SK-N-SH treated with all-trans-retinoic acid at 6 μM for 48 hours (cell line): ENCODE data around the gene ACYP1.
A peak's percentile ranks its signal among the peaks of the same experiment; 100 is the strongest.

Experiments
- ATAC-seq: fragments of 200-7000 bp; cut with Tn5 transposase; 3 replicates; pipeline ENCODE4 v1.9.1; 2020; ENCODE audit warnings: mild to moderate bottlenecking, moderate library complexity
- ARNTL ChIP-seq: fragments of 450-650 bp; formaldehyde crosslinking; IDR thresholded peaks from 2 replicates; pipeline ENCODE4 v1.5.0; 2020; ENCODE audit warnings: low read depth, mild to moderate bottlenecking, moderate library complexity, borderline replicate concordance
- CSDC2 ChIP-seq: fragments of 250-450 bp; sonication (Bioruptor Pico); IDR thresholded peaks from 2 replicates; pipeline ENCODE4 v1.5.0; 2020; ENCODE audit warnings: mild to moderate bottlenecking, moderate library complexity
- ESRRG ChIP-seq: fragments of 250-450 bp; sonication (Bioruptor Pico); IDR thresholded peaks from 2 replicates; pipeline ENCODE4 v1.6.1; 2021; ENCODE audit warnings: mild to moderate bottlenecking
- GLIS3 ChIP-seq: fragments of 250-450 bp; sonication (Bioruptor Pico); IDR thresholded peaks from 2 replicates; pipeline ENCODE4 v1.5.0; 2020; ENCODE audit warnings: mild to moderate bottlenecking, moderate library complexity
- ISL1 ChIP-seq: fragments of 250-450 bp; sonication (Bioruptor Pico); IDR thresholded peaks from 2 replicates; pipeline ENCODE4 v2.1.2; 2022; ENCODE audit warnings: mild to moderate bottlenecking, moderate library complexity
- OSR1 ChIP-seq: fragments of 250-450 bp; sonication (Bioruptor Pico); IDR thresholded peaks from 2 replicates; pipeline ENCODE4 v1.8.0; 2022; ENCODE audit warnings: moderate library complexity, mild to moderate bottlenecking, inconsistent platforms
- PPARA ChIP-seq: fragments of 250-450 bp; sonication (Bioruptor Pico); IDR thresholded peaks from 2 replicates; pipeline ENCODE4 v1.5.0; 2020; ENCODE audit warnings: mild to moderate bottlenecking, borderline replicate concordance
- RARB ChIP-seq: fragments of 250-450 bp; sonication (Bioruptor Pico); IDR thresholded peaks from 2 replicates; pipeline ENCODE4 v1.8.0; 2021; ENCODE audit warnings: mild to moderate bottlenecking, moderate library complexity
- SNAI2 ChIP-seq: fragments of 250-450 bp; sonication (Bioruptor Pico); IDR thresholded peaks from 2 replicates; pipeline ENCODE4 v1.5.0; 2020; ENCODE audit warnings: mild to moderate bottlenecking, moderate library complexity
- TCF4 ChIP-seq: fragments of 250-450 bp; sonication (Bioruptor Pico); IDR thresholded peaks from 2 replicates; pipeline ENCODE4 v1.8.0; 2021; ENCODE audit warnings: mild to moderate bottlenecking, moderate library complexity, borderline replicate concordance
- TOX ChIP-seq: fragments of 250-450 bp; sonication (Bioruptor Pico); IDR thresholded peaks from 2 replicates; pipeline ENCODE4 v1.8.0; 2021; ENCODE audit warnings: mild to moderate bottlenecking, moderate library complexity, borderline replicate concordance
- ZC3H10 ChIP-seq: fragments of 250-450 bp; sonication (Bioruptor Pico); IDR thresholded peaks from 2 replicates; pipeline ENCODE4 v1.5.1; 2021; ENCODE audit warnings: mild to moderate bottlenecking, moderate library complexity
- ZFP3 ChIP-seq: fragments of 250-450 bp; sonication (Bioruptor Pico); IDR thresholded peaks from 2 replicates; pipeline ENCODE4 v1.5.0; 2020; ENCODE audit warnings: mild to moderate bottlenecking, moderate library complexity
- ZFP30 ChIP-seq: fragments of 450-650 bp; formaldehyde crosslinking; IDR thresholded peaks from 2 replicates; pipeline ENCODE4 v1.5.0; 2022; ENCODE audit warnings: mild to moderate bottlenecking, moderate library complexity
- ZNF565 ChIP-seq: fragments of 450-650 bp; formaldehyde crosslinking; conservative IDR thresholded peaks from 2 replicates; pipeline ENCODE4 v1.5.0; 2020; ENCODE audit warnings: low read depth, mild to moderate bottlenecking, moderate library complexity
- ZNF70 ChIP-seq: fragments of 450-650 bp; formaldehyde crosslinking; IDR thresholded peaks from 2 replicates; pipeline ENCODE4 v1.5.0; 2020; ENCODE audit warnings: mild to moderate bottlenecking, moderate library complexity
- ZNF8 ChIP-seq: fragments of 450-650 bp; formaldehyde crosslinking; IDR thresholded peaks from 2 replicates; pipeline ENCODE4 v1.5.0; 2020; ENCODE audit warnings: mild to moderate bottlenecking, moderate library complexity
- TF ChIP-seq, protein P1 (sequence below): fragments of 250-450 bp; sonication (Bioruptor Pico); IDR thresholded peaks from 2 replicates; pipeline ENCODE4 v1.8.0; 2021; ENCODE audit warnings: low read depth, mild to moderate bottlenecking, moderate library complexity, borderline replicate concordance
- TF ChIP-seq, protein P2 (sequence below): fragments of 250-450 bp; sonication (Bioruptor Pico); IDR thresholded peaks from 2 replicates; pipeline ENCODE4 v1.5.1; 2021; ENCODE audit warnings: mild to moderate bottlenecking, moderate library complexity
- TF ChIP-seq, protein P3 (sequence below): fragments of 250-450 bp; sonication (Bioruptor Pico); IDR thresholded peaks from 2 replicates; pipeline ENCODE4 v1.5.0; 2020; ENCODE audit warnings: mild to moderate bottlenecking, moderate library complexity
- TF ChIP-seq, protein P4 (sequence below): fragments of 250-450 bp; sonication (Bioruptor Pico); IDR thresholded peaks from 2 replicates; pipeline ENCODE4 v1.8.0; 2020; ENCODE audit warnings: mild to moderate bottlenecking, moderate library complexity, borderline replicate concordance

The ACYP1 gene

DNA sequence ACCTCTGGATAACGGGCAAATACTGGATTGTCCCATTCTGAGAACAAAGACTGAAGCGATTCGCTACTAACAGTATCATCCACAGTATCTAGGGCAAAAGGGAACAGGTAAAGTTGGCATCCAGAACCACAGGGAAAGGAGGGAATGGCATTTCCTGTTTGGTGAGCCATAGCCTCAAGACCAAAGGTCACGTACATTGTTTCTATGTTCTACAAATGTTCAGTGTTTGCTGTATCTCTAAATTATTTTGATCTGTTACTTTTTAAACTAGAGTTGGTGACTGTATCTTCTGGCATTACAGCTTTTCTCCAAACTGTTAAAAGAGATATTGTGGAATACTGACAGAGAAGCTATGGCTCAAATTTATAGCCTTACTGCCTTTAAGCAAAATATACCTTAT lies 22.2 kb downstream of the ACYP1 start:
- TF ChIP-seq ZNF8 (CRISPR knock-in tag) (no peak), CSDC2 (CRISPR knock-in tag) (no peak), ZNF70 (CRISPR knock-in tag) (no peak), GLIS3 (CRISPR knock-in tag) (no peak), PPARA (CRISPR knock-in tag) (no peak), ZFP30 (no peak), ARNTL (CRISPR knock-in tag) (no peak), ZNF565 (no peak), RARB (CRISPR knock-in tag) (no peak), SNAI2 (CRISPR knock-in tag) (no peak), TOX (CRISPR knock-in tag) (no peak), ZC3H10 (CRISPR knock-in tag) (no peak)
- TF ChIP-seq, protein P1, sequence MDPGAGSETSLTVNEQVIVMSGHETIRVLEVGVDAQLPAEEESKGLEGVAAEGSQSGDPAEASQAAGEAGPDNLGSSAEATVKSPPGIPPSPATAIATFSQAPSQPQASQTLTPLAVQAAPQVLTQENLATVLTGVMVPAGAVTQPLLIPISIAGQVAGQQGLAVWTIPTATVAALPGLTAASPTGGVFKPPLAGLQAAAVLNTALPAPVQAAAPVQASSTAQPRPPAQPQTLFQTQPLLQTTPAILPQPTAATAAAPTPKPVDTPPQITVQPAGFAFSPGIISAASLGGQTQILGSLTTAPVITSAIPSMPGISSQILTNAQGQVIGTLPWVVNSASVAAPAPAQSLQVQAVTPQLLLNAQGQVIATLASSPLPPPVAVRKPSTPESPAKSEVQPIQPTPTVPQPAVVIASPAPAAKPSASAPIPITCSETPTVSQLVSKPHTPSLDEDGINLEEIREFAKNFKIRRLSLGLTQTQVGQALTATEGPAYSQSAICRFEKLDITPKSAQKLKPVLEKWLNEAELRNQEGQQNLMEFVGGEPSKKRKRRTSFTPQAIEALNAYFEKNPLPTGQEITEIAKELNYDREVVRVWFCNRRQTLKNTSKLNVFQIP (CRISPR knock-in tag), result no peak
- ATAC-seq, result peak; percentile 48

DNA sequence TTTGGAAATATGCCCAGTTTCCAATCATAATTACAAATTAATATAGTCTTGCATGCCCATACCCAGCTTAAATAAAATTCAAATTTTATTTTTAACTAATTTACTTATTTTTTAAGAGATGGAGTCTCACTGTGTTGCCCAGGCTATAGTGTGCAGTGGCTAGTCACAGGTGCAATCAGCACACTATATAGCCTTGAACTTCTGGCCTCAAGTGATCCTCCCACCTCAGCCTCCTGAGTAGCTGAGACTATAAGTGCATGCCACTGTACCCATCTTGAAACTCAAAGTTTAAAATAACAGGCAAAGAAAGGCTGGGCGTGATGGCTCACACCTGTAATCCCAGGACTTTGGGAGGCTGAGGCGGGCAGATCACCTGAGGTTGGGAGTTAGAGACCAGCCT lies 22.9 kb downstream of the ACYP1 start:
- ATAC-seq, result no peak
- TF ChIP-seq, protein P2, sequence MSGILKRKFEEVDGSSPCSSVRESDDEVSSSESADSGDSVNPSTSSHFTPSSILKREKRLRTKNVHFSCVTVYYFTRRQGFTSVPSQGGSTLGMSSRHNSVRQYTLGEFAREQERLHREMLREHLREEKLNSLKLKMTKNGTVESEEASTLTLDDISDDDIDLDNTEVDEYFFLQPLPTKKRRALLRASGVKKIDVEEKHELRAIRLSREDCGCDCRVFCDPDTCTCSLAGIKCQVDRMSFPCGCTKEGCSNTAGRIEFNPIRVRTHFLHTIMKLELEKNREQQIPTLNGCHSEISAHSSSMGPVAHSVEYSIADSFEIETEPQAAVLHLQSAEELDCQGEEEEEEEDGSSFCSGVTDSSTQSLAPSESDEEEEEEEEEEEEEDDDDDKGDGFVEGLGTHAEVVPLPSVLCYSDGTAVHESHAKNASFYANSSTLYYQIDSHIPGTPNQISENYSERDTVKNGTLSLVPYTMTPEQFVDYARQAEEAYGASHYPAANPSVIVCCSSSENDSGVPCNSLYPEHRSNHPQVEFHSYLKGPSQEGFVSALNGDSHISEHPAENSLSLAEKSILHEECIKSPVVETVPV (CRISPR knock-in tag), result no peak
- TF ChIP-seq, protein P3, sequence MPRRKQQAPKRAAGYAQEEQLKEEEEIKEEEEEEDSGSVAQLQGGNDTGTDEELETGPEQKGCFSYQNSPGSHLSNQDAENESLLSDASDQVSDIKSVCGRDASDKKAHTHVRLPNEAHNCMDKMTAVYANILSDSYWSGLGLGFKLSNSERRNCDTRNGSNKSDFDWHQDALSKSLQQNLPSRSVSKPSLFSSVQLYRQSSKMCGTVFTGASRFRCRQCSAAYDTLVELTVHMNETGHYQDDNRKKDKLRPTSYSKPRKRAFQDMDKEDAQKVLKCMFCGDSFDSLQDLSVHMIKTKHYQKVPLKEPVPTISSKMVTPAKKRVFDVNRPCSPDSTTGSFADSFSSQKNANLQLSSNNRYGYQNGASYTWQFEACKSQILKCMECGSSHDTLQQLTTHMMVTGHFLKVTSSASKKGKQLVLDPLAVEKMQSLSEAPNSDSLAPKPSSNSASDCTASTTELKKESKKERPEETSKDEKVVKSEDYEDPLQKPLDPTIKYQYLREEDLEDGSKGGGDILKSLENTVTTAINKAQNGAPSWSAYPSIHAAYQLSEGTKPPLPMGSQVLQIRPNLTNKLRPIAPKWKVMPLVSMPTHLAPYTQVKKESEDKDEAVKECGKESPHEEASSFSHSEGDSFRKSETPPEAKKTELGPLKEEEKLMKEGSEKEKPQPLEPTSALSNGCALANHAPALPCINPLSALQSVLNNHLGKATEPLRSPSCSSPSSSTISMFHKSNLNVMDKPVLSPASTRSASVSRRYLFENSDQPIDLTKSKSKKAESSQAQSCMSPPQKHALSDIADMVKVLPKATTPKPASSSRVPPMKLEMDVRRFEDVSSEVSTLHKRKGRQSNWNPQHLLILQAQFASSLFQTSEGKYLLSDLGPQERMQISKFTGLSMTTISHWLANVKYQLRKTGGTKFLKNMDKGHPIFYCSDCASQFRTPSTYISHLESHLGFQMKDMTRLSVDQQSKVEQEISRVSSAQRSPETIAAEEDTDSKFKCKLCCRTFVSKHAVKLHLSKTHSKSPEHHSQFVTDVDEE (CRISPR knock-in tag), result no peak
- TF ChIP-seq ARNTL (CRISPR knock-in tag), result no peak
- no peak for TF ChIP-seq ISL1 (CRISPR knock-in tag)
- TF ChIP-seq ZC3H10 (CRISPR knock-in tag), result no peak
- no peak for TF ChIP-seq TCF4 (CRISPR knock-in tag)
- TF ChIP-seq, protein P1 (CRISPR knock-in tag), result no peak
- no peak for TF ChIP-seq ZNF8 (CRISPR knock-in tag)
- TF ChIP-seq ZNF70 (CRISPR knock-in tag), result no peak
- no peak for TF ChIP-seq CSDC2 (CRISPR knock-in tag)
- no peak for TF ChIP-seq GLIS3 (CRISPR knock-in tag)
- no peak for TF ChIP-seq OSR1 (CRISPR knock-in tag)
- no peak for TF ChIP-seq ESRRG (CRISPR knock-in tag)

DNA sequence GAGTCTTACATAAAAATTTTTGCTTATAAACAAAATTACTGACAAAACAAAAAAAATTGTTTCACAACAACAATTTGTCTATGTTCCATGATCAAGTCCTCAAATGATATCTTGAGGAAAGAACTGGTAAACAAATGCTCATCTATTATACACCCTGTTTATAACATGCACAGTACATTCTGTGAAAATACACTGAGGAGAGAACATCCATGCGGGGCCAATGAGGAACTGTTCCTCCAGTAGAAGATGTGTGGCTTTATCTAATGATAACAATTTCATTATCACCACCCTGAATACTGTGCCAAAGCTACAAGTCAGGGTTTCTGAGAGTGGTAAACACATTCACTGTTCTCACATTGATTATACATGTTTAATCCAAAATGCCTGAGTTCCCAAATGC lies 23.3 kb downstream of the ACYP1 start:
- ATAC-seq, result no peak
- TF ChIP-seq TCF4 (CRISPR knock-in tag) (no peak), RARB (CRISPR knock-in tag) (no peak), ARNTL (CRISPR knock-in tag) (no peak), ZNF8 (CRISPR knock-in tag) (no peak), ZFP3 (CRISPR knock-in tag) (no peak), PPARA (CRISPR knock-in tag) (no peak), ZC3H10 (CRISPR knock-in tag) (no peak), ISL1 (CRISPR knock-in tag) (no peak), GLIS3 (CRISPR knock-in tag) (no peak), OSR1 (CRISPR knock-in tag) (no peak)
- TF ChIP-seq, protein P4, sequence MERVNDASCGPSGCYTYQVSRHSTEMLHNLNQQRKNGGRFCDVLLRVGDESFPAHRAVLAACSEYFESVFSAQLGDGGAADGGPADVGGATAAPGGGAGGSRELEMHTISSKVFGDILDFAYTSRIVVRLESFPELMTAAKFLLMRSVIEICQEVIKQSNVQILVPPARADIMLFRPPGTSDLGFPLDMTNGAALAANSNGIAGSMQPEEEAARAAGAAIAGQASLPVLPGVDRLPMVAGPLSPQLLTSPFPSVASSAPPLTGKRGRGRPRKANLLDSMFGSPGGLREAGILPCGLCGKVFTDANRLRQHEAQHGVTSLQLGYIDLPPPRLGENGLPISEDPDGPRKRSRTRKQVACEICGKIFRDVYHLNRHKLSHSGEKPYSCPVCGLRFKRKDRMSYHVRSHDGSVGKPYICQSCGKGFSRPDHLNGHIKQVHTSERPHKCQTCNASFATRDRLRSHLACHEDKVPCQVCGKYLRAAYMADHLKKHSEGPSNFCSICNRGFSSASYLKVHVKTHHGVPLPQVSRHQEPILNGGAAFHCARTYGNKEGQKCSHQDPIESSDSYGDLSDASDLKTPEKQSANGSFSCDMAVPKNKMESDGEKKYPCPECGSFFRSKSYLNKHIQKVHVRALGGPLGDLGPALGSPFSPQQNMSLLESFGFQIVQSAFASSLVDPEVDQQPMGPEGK (CRISPR knock-in tag), result no peak
- TF ChIP-seq, protein P2 (CRISPR knock-in tag), result no peak
- TF ChIP-seq, protein P1 (CRISPR knock-in tag), result no peak
